T-helper 17 cell (primary cell): ENCODE measurements around the gene ALPP. TPM values are rescaled to one million over a fixed set of nuclear protein-coding genes. Genes with fewer than 3 reads are reported as not detected.
"Not testable (repeated sequence)": the region's sequence is repeated elsewhere in the genome, so short reads cannot be mapped to it uniquely, and the experiment has no call there.

Experiments used
- ATAC-seq: fragments of 150-1000 bp; cut with Tn5 transposase; 2 replicates; pipeline ENCODE4 v1.10.0; 2021; ENCODE audit warnings: mild to moderate bottlenecking, moderate library complexity
- DNase-seq, 3 donors: peaks; one replicate each; pipeline versions ENCODE4 v3.0.0 to v3.0.0-alpha.2; 2020 to 2021
- H3K9me3 ChIP-seq: one replicate; pipeline ENCODE4 v1.7.0; 2013; ENCODE audit warnings: low read length, mild to moderate bottlenecking; ENCODE audit not compliant: control insufficient read depth, poor library complexity, severe bottlenecking
- H3K27ac Mint-ChIP-seq: one replicate; pipeline ENCODE4 v1.8.0; 2022; ENCODE audit warnings: mild to moderate bottlenecking, moderate library complexity, mixed read lengths
- H3K27me3 Mint-ChIP-seq: one replicate; pipeline ENCODE4 v1.8.0; 2022; ENCODE audit warnings: mixed read lengths
- H3K36me3 Mint-ChIP-seq: one replicate; pipeline ENCODE4 v1.8.0; 2022; ENCODE audit warnings: low read depth, mixed read lengths
- H3K4me1 Mint-ChIP-seq: one replicate; pipeline ENCODE4 v1.8.0; 2022; ENCODE audit warnings: mild to moderate bottlenecking, mixed read lengths
- H3K4me3 Mint-ChIP-seq: one replicate; pipeline ENCODE4 v1.8.0; 2022; ENCODE audit warnings: mild to moderate bottlenecking, moderate library complexity, mixed read lengths
- total RNA-seq, 4 donors: library from RNA in 2 of 4; stranded (reverse) in 2 of 4; gene quantifications; one replicate each; pipeline ENCODE4 v1.2.3 and lab custom pipeline; 2022 to 2026

The ALPP gene
- total RNA-seq, 2 donors from 2014 or later: 0.29 to 0.45 TPM

- not testable (repeated sequence) for ATAC-seq, H3K9me3 ChIP-seq, H3K27me3 Mint-ChIP-seq, H3K36me3 Mint-ChIP-seq, DNase-seq
- peak overlapping the region; percentile 82 for H3K27ac Mint-ChIP-seq
- peak overlapping the region; percentile 93 for H3K4me3 Mint-ChIP-seq
- peaks cover 12% of the 10 kb centered on the region for H3K4me1 Mint-ChIP-seq
Measured at GRCh38 chr2:232363064-232363783, 15.3 kb upstream of the ALPP start.

- ATAC-seq (peak; percentile 30), DNase-seq (no peak)
- H3K36me3 Mint-ChIP-seq: no peaks in the 10 kb centered on the region
- H3K4me1 Mint-ChIP-seq: peaks cover 12% of the 10 kb centered on the region
- peak overlapping the region; percentile 82 for H3K27ac Mint-ChIP-seq
- H3K27me3 Mint-ChIP-seq: no peaks in the 10 kb centered on the region
- H3K9me3 ChIP-seq: no peaks in the 10 kb centered on the region
- peak overlapping the region; percentile 93 for H3K4me3 Mint-ChIP-seq
Measured at GRCh38 chr2:232363784-232364615, 14.6 kb upstream of the ALPP start.

DNA sequence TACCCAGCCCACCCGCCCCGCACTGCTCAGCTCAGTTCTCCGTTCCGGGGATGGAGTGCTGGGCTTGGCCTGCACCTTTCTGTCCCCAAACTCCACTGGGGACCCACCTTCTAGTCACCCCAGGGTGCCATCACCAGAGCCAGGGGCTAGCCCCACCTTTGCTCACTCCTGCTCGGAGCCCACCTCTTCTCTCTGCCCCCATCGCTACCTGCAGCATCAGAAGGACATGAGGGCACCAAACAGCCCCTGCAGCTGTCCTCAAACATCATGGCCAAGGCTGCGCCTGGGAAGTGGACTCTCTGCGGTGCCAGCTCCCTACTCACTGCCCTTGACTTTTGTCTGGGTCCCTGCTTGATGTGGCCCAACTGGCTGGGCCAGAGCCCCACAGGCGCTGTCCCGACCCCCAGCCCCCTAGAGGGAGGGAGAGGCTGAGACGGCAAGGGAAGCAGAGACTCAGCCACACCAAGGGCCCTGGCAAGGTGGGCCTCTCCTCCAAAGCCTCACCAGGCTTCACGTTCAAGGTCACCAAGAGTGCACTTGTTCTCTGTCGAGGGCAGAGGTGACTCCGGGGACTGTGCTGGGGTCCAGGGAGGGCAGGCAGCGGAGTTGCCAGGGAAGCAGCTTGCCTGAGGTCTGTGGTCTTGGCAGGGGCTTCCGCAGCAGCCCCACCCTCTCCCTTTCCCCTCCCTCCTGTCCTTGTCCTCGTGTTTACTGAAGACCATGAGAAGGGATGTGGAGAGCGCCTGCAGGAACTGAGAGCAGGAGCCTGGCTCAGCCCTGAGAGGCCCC lies 13.6 kb upstream of the ALPP start:
- ATAC-seq, H3K36me3 Mint-ChIP-seq, H3K27ac Mint-ChIP-seq, DNase-seq, H3K9me3 ChIP-seq, H3K27me3 Mint-ChIP-seq: not testable (repeated sequence)
- H3K4me1 Mint-ChIP-seq: peaks cover 12% of the 10 kb centered on the region
- H3K4me3 Mint-ChIP-seq: peak overlapping the region; percentile 41

DNA sequence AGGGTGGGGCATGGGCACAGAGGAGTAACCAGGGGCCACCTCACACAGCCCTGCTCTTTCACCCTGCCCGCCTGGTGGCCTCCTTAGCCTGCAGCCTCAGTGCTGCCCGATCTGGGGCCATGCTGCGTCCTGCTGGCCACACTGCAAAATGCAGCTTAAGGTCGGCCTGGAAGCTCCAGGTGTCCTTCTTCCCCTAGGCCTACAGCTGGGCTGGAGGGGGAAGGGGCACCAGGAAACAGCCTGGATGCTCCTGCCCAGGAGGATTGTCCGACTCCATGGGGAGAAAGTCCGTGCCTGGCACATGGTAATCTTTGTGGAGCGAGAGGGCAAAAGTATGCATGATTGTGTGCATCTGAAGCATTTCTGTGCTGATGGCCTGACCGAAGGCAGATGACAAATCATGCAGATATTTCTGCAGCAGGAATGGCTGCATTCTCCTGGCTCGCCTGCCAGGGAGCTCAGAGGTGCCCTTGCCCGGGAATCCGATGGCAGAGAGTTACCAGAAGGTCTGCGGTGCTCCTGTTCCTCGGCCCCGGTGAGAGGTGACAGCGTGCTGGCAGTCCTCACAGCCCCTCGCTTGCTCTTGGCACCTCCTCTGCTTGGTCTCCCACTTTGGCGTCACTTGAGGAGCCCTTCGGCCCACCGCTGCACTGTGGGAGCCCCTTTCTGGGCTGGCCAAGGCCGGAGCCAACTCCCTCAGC lies 12.8 kb upstream of the ALPP start:
- Mint-ChIP-seq H3K36me3 (no peaks in the 10 kb centered on the region), H3K27me3 (no peaks in the 10 kb centered on the region), H3K27ac (no peak overlapping the region), H3K4me3 (no peak overlapping the region), H3K4me1 (peaks cover 12% of the 10 kb centered on the region)
- no peaks in the 10 kb centered on the region for H3K9me3 ChIP-seq
- DNase-seq: no peak
- ATAC-seq: peak; percentile 63

GRCh38 chr2:232366461-232366860 lies 12.1 kb upstream of the ALPP start:
- not testable (repeated sequence) for H3K4me3 Mint-ChIP-seq, ATAC-seq
- H3K4me1 Mint-ChIP-seq: peaks cover 12% of the 10 kb centered on the region

DNA sequence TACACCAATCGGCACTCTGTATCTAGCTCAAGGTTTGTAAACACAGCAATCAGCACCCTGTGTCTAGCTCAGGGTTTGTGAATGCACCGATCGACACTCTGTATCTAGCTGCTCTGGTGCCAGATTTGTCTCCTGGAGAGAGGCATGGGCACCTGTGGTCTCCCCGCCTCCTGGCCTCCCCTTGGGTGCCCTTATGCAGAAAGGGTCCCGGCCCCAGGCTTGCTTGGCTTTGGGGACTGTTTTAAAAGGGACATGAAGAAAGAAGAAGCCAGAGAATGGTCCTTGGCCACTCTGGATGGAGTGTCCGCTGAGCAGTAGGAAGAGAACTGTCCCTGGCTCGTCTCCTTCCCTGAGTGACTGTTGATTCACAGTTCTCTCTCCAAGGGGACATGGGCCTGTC lies 11.5 kb upstream of the ALPP start:
- no peak for ATAC-seq
- no peak for DNase-seq
- no peak overlapping the region for H3K4me3 Mint-ChIP-seq
- H3K27me3 Mint-ChIP-seq: no peaks in the 10 kb centered on the region
- no peaks in the 10 kb centered on the region for H3K9me3 ChIP-seq
- H3K4me1 Mint-ChIP-seq: peaks cover 12% of the 10 kb centered on the region
- H3K27ac Mint-ChIP-seq: no peak overlapping the region
- H3K36me3 Mint-ChIP-seq: no peaks in the 10 kb centered on the region

More at GRCh38 chr2:232366461-232366860, 12.1 kb upstream of the ALPP start:
- not testable (repeated sequence) for H3K9me3 ChIP-seq, H3K36me3 Mint-ChIP-seq, DNase-seq, H3K27me3 Mint-ChIP-seq, H3K27ac Mint-ChIP-seq

DNA sequence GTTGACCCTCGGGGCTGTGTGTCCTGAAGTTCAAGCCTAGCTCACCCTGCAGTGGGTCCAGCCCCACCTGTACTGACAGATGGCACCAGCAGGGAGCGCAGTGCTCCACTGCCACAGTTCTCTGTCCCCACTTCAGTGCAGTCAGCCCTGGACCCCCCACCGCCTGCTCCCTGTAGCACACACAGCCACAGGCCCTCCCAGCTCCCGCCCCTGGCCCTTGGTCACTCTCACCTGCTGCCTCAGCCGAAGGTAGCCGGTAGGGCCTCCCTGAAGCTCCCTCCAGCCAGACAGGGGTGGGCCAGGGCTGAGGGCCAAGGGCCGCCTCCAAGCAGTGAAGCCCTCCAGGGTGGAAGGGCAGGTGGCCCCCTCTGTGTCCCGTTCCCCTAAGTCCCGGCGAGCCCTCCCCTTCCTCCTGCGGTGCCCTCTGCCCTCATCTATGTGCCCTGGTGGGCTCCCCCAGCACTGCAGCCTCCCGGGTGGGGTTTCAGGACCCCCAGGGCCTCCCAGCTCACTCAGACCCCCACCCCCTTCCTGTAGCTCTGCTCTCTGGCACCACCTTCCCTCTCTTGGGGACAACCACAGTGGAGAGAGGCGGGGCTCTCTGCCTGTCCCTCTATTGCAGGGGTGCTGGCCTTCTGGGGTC lies 10.8 kb upstream of the ALPP start:
- no peaks in the 10 kb centered on the region for H3K27me3 Mint-ChIP-seq
- DNase-seq (no peak), ATAC-seq (no peak)
- no peaks in the 10 kb centered on the region for H3K9me3 ChIP-seq
- H3K4me1 Mint-ChIP-seq: peaks cover 12% of the 10 kb centered on the region
- H3K27ac Mint-ChIP-seq: no peak overlapping the region
- peak overlapping the region; percentile 21 for H3K4me3 Mint-ChIP-seq
- no peaks in the 10 kb centered on the region for H3K36me3 Mint-ChIP-seq

- H3K27me3 Mint-ChIP-seq: no peaks in the 10 kb centered on the region
- peaks cover 12% of the 10 kb centered on the region for H3K4me1 Mint-ChIP-seq
- H3K36me3 Mint-ChIP-seq: no peaks in the 10 kb centered on the region
- H3K9me3 ChIP-seq: no peaks in the 10 kb centered on the region
- ATAC-seq (no peak), DNase-seq (no peak)
- H3K4me3 Mint-ChIP-seq: peak overlapping the region; percentile 21
- H3K27ac Mint-ChIP-seq: no peak overlapping the region
Measured at GRCh38 chr2:232368311-232368731, 10.2 kb upstream of the ALPP start.

GRCh38 chr2:232369126-232369951 lies 9.2 kb upstream of the ALPP start:
- Mint-ChIP-seq H3K27me3 (no peaks in the 10 kb centered on the region), H3K36me3 (no peaks in the 10 kb centered on the region), H3K27ac (no peak overlapping the region), H3K4me1 (peaks cover 6% of the 10 kb centered on the region), H3K4me3 (no peak overlapping the region)
- no peak for ATAC-seq
- no peaks in the 10 kb centered on the region for H3K9me3 ChIP-seq
- no peak for DNase-seq

DNA sequence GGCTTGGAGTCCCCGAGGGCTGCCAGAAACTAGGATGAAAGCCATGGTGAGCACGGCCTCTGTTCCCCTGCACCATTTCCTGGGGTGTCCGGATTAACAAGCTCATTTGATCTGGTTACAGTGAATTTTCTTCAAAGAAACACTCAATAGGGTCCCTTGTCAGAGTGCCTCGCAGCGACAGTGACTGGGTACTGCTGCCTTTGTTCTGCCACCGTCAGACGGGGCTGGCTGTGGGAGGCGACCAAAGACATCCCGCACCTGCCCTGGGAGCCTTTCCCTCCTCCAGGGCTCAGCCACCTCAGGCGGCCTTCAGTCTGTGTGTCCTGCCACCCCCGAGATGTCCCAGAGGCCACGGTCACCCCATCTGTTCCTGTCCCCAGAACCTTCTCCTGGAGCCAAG lies 8.5 kb upstream of the ALPP start:
- not testable (repeated sequence) for H3K27me3 Mint-ChIP-seq, H3K36me3 Mint-ChIP-seq, H3K4me3 Mint-ChIP-seq, H3K27ac Mint-ChIP-seq, ATAC-seq, H3K9me3 ChIP-seq, DNase-seq, H3K4me1 Mint-ChIP-seq

- ATAC-seq: no peak
- no peaks in the 10 kb centered on the region for H3K9me3 ChIP-seq
- Mint-ChIP-seq H3K4me1 (no peaks in the 10 kb centered on the region), H3K36me3 (no peaks in the 10 kb centered on the region), H3K27ac (no peak overlapping the region), H3K4me3 (no peak overlapping the region), H3K27me3 (peaks cover 5% of the 10 kb centered on the region)
- no peak for DNase-seq
Measured at GRCh38 chr2:232372231-232373208, 6.0 kb upstream of the ALPP start.
